Activated B cell treated with CpG ODN at 0.5 μM for 24 hours (primary cell): ENCODE results near the gene PPL. TPM values are rescaled to one million over a fixed set of nuclear protein-coding genes. Genes with fewer than 3 reads are reported as not detected.

Source experiments
- ATAC-seq: fragments of 200-7000 bp; cut with Tn5 transposase; one replicate; pipeline ENCODE4 v1.10.0; 2021; ENCODE audit warnings: low read depth, mild to moderate bottlenecking, moderate library complexity
- CTCF ChIA-PET: fragments of 350-600 bp; sonication (Branson Sonifier 250); formaldehyde crosslinking; loops from one replicate; lab custom pipeline; 2021; ENCODE audit warnings: antibody characterized with exemption; lab: Charles Lee
- POLR2A ChIA-PET: fragments of 350-600 bp; sonication (Branson Sonifier 250); formaldehyde crosslinking; loops from one replicate; lab custom pipeline; 2021; ENCODE audit warnings: antibody characterized with exemption; lab: Charles Lee
- DNase-seq: peaks from one replicate; pipeline ENCODE4 v3.0.0; 2022
- H3K27ac Mint-ChIP-seq: one replicate; pipeline ENCODE4 v1.8.0; 2020; ENCODE audit warnings: mixed read lengths
- H3K27me3 Mint-ChIP-seq: one replicate; pipeline ENCODE4 v1.8.0; 2021; ENCODE audit warnings: mixed read lengths
- H3K36me3 Mint-ChIP-seq: one replicate; pipeline ENCODE4 v1.8.0; 2021; ENCODE audit warnings: low read depth, mixed read lengths
- H3K4me1 Mint-ChIP-seq: one replicate; pipeline ENCODE4 v1.8.0; 2021; ENCODE audit warnings: mixed read lengths
- H3K4me3 Mint-ChIP-seq: one replicate; pipeline ENCODE4 v1.8.0; 2020; ENCODE audit warnings: mild to moderate bottlenecking, mixed read lengths
- H3K9me3 Mint-ChIP-seq: one replicate; pipeline ENCODE4 v1.8.0; 2020; ENCODE audit warnings: mixed read lengths
- CTCF ChIP-seq: fragments of 200-600 bp; IDR thresholded peaks from one replicate; pipeline ENCODE4 v1.8.0; 2022; ENCODE audit warnings: antibody characterized with exemption, mild to moderate bottlenecking
- intact Hi-C: fragments of 100-400 bp; cut with micrococcal nuclease; formaldehyde crosslinking; loops from one replicate; pipeline ENCODE4 v1.15.1; 2024
- total RNA-seq: library from RNA; stranded (reverse); gene quantifications from 2 replicates; pipeline ENCODE4 v1.2.3, GENCODE V29; 2022

The PPL gene
- total RNA-seq, 1 donor from 2014 or later = 0.04 TPM

DNA sequence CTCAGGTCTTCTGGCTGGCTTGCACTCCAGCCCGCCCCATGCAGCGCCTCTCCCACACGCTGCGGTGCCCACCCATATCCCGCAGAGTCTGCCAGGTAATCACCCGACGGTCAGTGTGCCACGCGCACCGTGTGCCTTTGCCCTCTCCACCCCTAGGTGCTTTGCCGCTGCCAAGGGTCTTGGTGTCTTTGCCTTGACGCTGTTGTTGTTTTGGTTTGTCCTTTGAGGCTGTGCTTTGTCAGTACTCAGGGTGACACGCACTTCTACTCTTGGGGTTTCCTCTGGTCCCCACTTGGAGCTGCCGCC lies 59.6 kb downstream of the PPL start:
- Mint-ChIP-seq H3K9me3 (no peaks in the 10 kb centered on the region), H3K27ac (no peak overlapping the region), H3K4me3 (no peak overlapping the region), H3K36me3 (peaks cover 88% of the 10 kb centered on the region), H3K27me3 (no peaks in the 10 kb centered on the region), H3K4me1 (no peaks in the 10 kb centered on the region)
- intact Hi-C loops = no loop called here
- DNase-seq = no peak
- POLR2A ChIA-PET = no interaction called here
- no peak for ATAC-seq
- TF ChIP-seq CTCF = no peak
- CTCF ChIA-PET = no interaction called here

- no peak overlapping the region for H3K4me3 Mint-ChIP-seq
- H3K9me3 Mint-ChIP-seq = no peaks in the 10 kb centered on the region
- H3K4me1 Mint-ChIP-seq = no peaks in the 10 kb centered on the region
- ChIA-PET POLR2A (no interaction called here), CTCF (no interaction called here)
- ATAC-seq (no peak), DNase-seq (no peak)
- H3K27me3 Mint-ChIP-seq = no peaks in the 10 kb centered on the region
- peaks cover 86% of the 10 kb centered on the region for H3K36me3 Mint-ChIP-seq
- H3K27ac Mint-ChIP-seq = no peak overlapping the region
- TF ChIP-seq CTCF = no peak
- intact Hi-C loops = no loop called here
Observed at GRCh38 chr16:4876646-4877379, 60.1 kb downstream of the PPL start.

DNA sequence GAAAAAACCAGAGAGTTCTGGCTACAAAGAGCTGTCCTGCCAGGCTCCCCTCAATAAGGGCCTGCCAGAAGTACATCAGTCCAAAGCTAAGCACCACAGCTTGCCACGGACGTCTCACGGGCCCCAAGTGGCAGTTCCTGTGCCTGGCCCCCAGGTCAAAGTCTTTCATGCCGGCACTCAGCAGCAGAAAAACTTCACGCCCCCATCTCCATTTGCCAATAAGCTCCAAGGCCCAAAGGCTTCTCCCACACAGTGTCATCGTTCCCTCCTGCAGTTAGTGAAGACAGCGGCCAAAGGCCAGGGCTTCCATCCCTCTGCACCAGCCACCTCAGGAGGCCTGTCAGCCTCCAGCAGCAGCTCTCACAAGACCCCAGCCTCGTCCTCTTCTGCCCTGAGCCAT lies 62.3 kb downstream of the PPL start:
- H3K27me3 Mint-ChIP-seq = no peaks in the 10 kb centered on the region
- no peaks in the 10 kb centered on the region for H3K9me3 Mint-ChIP-seq
- no peaks in the 10 kb centered on the region for H3K4me1 Mint-ChIP-seq
- ChIA-PET POLR2A (no interaction called here), CTCF (no interaction called here)
- ATAC-seq (no peak), DNase-seq (no peak)
- TF ChIP-seq CTCF = no peak
- H3K36me3 Mint-ChIP-seq = peaks cover 85% of the 10 kb centered on the region
- no peak overlapping the region for H3K4me3 Mint-ChIP-seq
- H3K27ac Mint-ChIP-seq = no peak overlapping the region
- intact Hi-C loops = no loop called here

DNA sequence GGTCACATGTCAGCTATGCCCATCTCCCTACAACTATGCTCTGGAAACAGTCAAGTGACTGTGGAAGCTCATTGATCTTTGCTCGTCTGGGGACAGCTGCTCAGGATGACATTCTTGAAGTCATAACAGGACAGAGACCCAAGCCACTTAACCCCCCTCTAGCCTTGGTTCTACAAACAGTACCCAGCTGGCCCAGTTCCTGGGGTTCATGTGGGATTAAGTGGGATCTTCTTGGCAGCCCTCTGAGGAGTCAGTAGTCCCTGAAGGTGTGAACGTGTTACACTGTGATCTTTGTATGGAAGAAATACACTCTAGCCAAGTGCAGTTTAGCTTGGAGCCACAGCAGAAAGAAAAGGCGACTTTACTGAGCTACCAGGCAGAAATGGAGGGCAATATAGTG lies 63.9 kb downstream of the PPL start:
- peaks cover 86% of the 10 kb centered on the region for H3K36me3 Mint-ChIP-seq
- intact Hi-C loops = no loop called here
- ATAC-seq = no peak
- no peaks in the 10 kb centered on the region for H3K4me1 Mint-ChIP-seq
- H3K9me3 Mint-ChIP-seq = no peaks in the 10 kb centered on the region
- DNase-seq = no peak
- no peak overlapping the region for H3K27ac Mint-ChIP-seq
- ChIA-PET CTCF (no interaction called here), POLR2A (no interaction called here)
- no peak for TF ChIP-seq CTCF
- no peaks in the 10 kb centered on the region for H3K27me3 Mint-ChIP-seq
- no peak overlapping the region for H3K4me3 Mint-ChIP-seq

DNA sequence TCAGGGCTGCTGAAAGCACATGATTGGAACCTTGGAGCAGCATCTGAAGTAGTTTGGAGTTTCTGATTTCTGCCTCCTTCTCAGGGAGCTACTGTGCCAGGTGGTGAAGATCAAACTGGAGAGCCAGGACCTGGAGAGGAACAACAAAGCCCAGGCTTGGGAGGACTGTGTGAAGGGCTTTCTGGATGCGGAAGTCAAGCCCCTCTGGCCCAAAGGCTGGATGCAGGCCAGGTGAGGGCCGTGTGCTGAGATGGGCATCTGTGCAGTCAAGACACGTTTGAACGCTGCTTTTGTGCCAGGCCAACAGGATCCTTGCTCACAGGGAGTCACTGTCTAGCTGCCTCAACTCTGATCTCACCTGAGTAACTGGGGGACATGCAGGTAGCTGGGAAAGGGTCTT lies 65.9 kb downstream of the PPL start:
- no peak for DNase-seq
- intact Hi-C loops = no loop called here
- H3K27ac Mint-ChIP-seq = no peak overlapping the region
- H3K36me3 Mint-ChIP-seq = peaks cover 89% of the 10 kb centered on the region
- TF ChIP-seq CTCF = no peak
- no peaks in the 10 kb centered on the region for H3K9me3 Mint-ChIP-seq
- CTCF ChIA-PET = no interaction called here
- ATAC-seq = no peak
- H3K4me1 Mint-ChIP-seq = no peaks in the 10 kb centered on the region
- POLR2A ChIA-PET = no interaction called here
- no peak overlapping the region for H3K4me3 Mint-ChIP-seq
- H3K27me3 Mint-ChIP-seq = no peaks in the 10 kb centered on the region
